ENCODE data around the gene PSMB11. TPM values are rescaled to one million over a fixed set of nuclear protein-coding genes. Genes with fewer than 3 reads are reported as not detected.

PSMB11 gene
- total RNA-seq, 1 experiment from 2014 or later: not detected

DNA sequence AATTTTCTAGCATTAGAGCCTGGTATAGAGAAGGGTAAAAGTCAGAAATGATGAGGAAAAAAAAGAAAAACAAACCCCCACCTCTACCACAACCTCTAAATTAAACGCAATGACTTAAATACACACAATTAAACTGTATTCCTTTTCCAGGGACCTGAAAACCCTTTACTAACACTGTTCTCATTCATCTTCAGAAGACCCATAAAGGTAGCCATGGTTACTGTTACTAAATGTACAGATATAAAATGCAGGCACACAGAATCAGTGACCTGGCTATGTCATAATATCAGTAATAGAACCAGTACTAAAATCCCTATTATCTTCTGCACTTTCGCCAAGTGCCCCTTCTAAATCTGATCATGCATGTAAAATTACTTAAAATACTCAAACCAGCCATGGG, 51.5 kb downstream of the PSMB11 start:
- Histone ChIP-seq H2AFZ (ENCODE audit: low read depth, low read length, poor library complexity, severe bottlenecking) (no peak overlapping the region), H3K9me3 (ENCODE audit: control insufficient read depth in 1 of 2, insufficient read depth in 1 of 2, low read depth in 1 of 2, low read length in 2 of 2) (no peaks in the 10 kb centered on the region), H4K20me1 (ENCODE audit: insufficient read depth) (peaks cover 6% of the 10 kb centered on the region; the same call in 1 of the 2 replicates), H3K4me3 (replicated peaks in 1 of 2; ENCODE audit: low read depth in 1 of 2, low read length in 2 of 2) (peak overlapping the region; percentile 90 to 96), H3K9me2 (ENCODE audit: insufficient read depth) (no peaks in the 10 kb centered on the region), H3K79me2 (ENCODE audit: insufficient read depth, low read length) (peaks cover 88% of the 10 kb centered on the region), H3K9ac (ENCODE audit: low read length) (peak overlapping the region; percentile 94), H3K27ac (ENCODE audit: low read depth, low read length) (no peak overlapping the region), H3K4me2 (ENCODE audit: low read length) (peak overlapping the region; percentile 95), H3K27me3 (ENCODE audit: insufficient read depth, low read length) (no peaks in the 10 kb centered on the region), H3K36me3 (ENCODE audit: control insufficient read depth in 1 of 2, insufficient read depth in 2 of 2, low read length in 2 of 2) (peaks cover 37 to 45% of the 10 kb centered on the region in 2 experiments), H3K4me1 (ENCODE audit: control insufficient read depth in 1 of 2, insufficient read depth in 2 of 2, low read length in 2 of 2) (peaks cover 6 to 12% of the 10 kb centered on the region in 2 experiments; a peak in 2 of 4 replicates)
- ChIA-PET RAD21 (ENCODE audit: low non-redundant PET in 1 of 2, low total read pairs in 2 of 2, uncharacterized antibody in 2 of 2, unreplicated experiment in 2 of 2) (interaction anchor here in 1 of 2 experiments (0.6 kb wide), 1 partner anchor 112 kb away, joined by 3 read pairs; no protein-coding TSS in a partner anchor), POLR2A (no interaction called here), CTCF (interaction anchor here (2.7 to 3.0 kb wide), 2 partner anchors 16 to 25 kb away, joined by 35 to 64 read pairs; no protein-coding TSS in a partner anchor)
- TF ChIP-seq ZFX (IDR thresholded peaks at IDR 0.05): no peak
- no peak for TF ChIP-seq ELF1 (IDR thresholded peaks at IDR 0.05; ENCODE audit: borderline replicate concordance, low read depth)
- intact Hi-C loops (cut with micrococcal nuclease): no loop called here
- DNase-seq (ENCODE audit: low read depth, low spot score) (no peak), ATAC-seq (no peak)
- BruUV-seq (replicated peaks): no TSS peak

Other genes with a start within 250 kb of the PSMB11 start
- 0.27 TPM for gene SLC7A7, start 226.8 kb upstream of the PSMB11 start, total RNA-seq (2021; ENCODE audit: unreplicated experiment)
- 134 TPM for gene MRPL52, start 212.3 kb upstream of the PSMB11 start, total RNA-seq (2021; ENCODE audit: unreplicated experiment)
- gene MMP14, start 205.6 kb upstream of the PSMB11 start, total RNA-seq (2021; ENCODE audit: unreplicated experiment): 17.8 TPM
- gene LRP10, start 170.5 kb upstream of the PSMB11 start, total RNA-seq (2021; ENCODE audit: unreplicated experiment): 42.7 TPM
- gene REM2, start 159.0 kb upstream of the PSMB11 start, total RNA-seq (2021; ENCODE audit: unreplicated experiment): 0.47 TPM
- gene RBM23, start 123.1 kb upstream of the PSMB11 start, total RNA-seq (2021; ENCODE audit: unreplicated experiment): 67.2 TPM
- gene PRMT5, start 112.8 kb upstream of the PSMB11 start, total RNA-seq (2021; ENCODE audit: unreplicated experiment): 186 TPM
- gene HAUS4, start 85.1 kb upstream of the PSMB11 start, total RNA-seq (2021; ENCODE audit: unreplicated experiment): 48.7 TPM
- 39.7 TPM for gene AJUBA, start 59.7 kb upstream of the PSMB11 start, total RNA-seq (2021; ENCODE audit: unreplicated experiment)
- 13.7 TPM for gene C14orf93, start 32.1 kb upstream of the PSMB11 start, total RNA-seq (2021; ENCODE audit: unreplicated experiment)
- gene PSMB5, start 7.3 kb upstream of the PSMB11 start, total RNA-seq (2021; ENCODE audit: unreplicated experiment): 212 TPM
- 19.3 TPM for gene CDH24, start 15.3 kb downstream of the PSMB11 start, total RNA-seq (2021; ENCODE audit: unreplicated experiment)
- gene ACIN1, start 52.9 kb downstream of the PSMB11 start, total RNA-seq (2021; ENCODE audit: unreplicated experiment): 179 TPM
- gene C14orf119, start 53.3 kb downstream of the PSMB11 start, total RNA-seq (2021; ENCODE audit: unreplicated experiment): 46.8 TPM
- not detected for gene CIROP, start 62.8 kb downstream of the PSMB11 start, total RNA-seq (2021; ENCODE audit: unreplicated experiment)
- not detected for gene CEBPE, start 77.0 kb downstream of the PSMB11 start, total RNA-seq (2021; ENCODE audit: unreplicated experiment)
- 5.3 TPM for gene SLC7A8, start 141.4 kb downstream of the PSMB11 start, total RNA-seq (2021; ENCODE audit: unreplicated experiment)
- gene RNF212B, start 195.7 kb downstream of the PSMB11 start, total RNA-seq (2021; ENCODE audit: unreplicated experiment): not detected
- gene HOMEZ, start 243.9 kb downstream of the PSMB11 start, total RNA-seq (2021; ENCODE audit: unreplicated experiment): 18.2 TPM